ENCODE measurements around the gene RFX6.

Gene RFX6

GRCh38 chr6:116973976-116974375 lies 96.9 kb downstream of the RFX6 start:
- no peak for DNase-seq (ENCODE audit: low spot score)

GRCh38 chr6:116974526-116975316 lies 97.7 kb downstream of the RFX6 start:
- DNase-seq (ENCODE audit: low spot score): no peak

- DNase-seq (ENCODE audit: low spot score): peak; percentile 16
Measured at GRCh38 chr6:116975600-116975999, 98.6 kb downstream of the RFX6 start.

- no peak for DNase-seq (ENCODE audit: low spot score)
Measured at GRCh38 chr6:116979560-116979959, 102.5 kb downstream of the RFX6 start.
